Frontal cortex (tissue), 4 donors: ENCODE results near the gene PALM3. TPM values are rescaled to one million over a fixed set of nuclear protein-coding genes. Genes with fewer than 3 reads are reported as not detected.

Experiments used
- DNase-seq, 2 donors: peaks; one replicate each; pipeline ENCODE4 v3.0.0; 2012; ENCODE audit warnings: low spot score in 2 of 2
- FAIRE-seq: peaks from 2 replicates; lab custom pipeline; 2012; peaks lifted over from hg19 to GRCh38; lab: Jason Lieb, UNC
- total RNA-seq: library from RNA; depleted of rRNA; stranded (reverse); fragments of >200 nt; gene quantifications from one replicate; pipeline ENCODE4 v1.2.3, GENCODE V29; 2014
- donor health status: control.
- donor health status: control.
- donor health status: control.

The PALM3 gene
- total RNA-seq, 1 donor from 2014 or later, result 3.3 TPM

DNA sequence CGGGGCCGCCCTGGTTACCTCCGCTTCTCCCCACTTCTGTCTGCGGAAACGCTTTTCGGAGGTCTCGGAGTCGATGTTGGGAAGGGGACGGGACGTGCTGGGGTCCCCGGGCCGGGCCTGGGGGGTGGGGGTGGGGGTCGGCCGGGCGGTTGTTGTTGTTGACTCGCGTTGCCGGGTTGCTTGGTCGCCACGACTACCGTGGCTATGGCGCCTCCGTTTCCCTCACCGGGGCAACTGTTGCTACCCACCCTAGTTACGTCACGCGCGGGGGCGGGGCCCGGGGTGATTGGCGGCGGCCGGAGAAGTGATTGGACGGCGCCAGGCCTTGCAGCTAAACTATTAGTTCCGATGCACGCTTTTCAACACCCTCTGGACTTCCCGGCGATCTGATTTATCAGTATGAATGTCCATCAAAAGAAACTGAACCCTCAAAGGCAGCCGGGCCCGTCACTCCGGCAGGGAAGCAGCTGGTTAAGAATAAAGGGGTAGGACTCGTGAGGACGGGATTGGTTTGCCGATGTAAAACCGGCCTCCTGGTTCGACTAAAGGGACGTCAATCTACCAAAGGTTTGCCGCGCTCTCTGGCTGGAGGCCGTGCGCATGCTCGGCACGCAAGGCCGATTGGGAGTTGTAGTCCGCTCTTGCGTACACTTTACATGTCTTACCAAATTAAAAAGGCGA lies 55.7 kb downstream of the PALM3 start, which contains the start of gene RFX1:
RFX1 (minus strand) TSS at position 236 of the 681 bp plus-strand sequence. CDS start 12,477 bp downstream, outside the sequence.
- DNase-seq (peak; percentile 86 to 95), FAIRE-seq (peak; percentile 89)

DNA sequence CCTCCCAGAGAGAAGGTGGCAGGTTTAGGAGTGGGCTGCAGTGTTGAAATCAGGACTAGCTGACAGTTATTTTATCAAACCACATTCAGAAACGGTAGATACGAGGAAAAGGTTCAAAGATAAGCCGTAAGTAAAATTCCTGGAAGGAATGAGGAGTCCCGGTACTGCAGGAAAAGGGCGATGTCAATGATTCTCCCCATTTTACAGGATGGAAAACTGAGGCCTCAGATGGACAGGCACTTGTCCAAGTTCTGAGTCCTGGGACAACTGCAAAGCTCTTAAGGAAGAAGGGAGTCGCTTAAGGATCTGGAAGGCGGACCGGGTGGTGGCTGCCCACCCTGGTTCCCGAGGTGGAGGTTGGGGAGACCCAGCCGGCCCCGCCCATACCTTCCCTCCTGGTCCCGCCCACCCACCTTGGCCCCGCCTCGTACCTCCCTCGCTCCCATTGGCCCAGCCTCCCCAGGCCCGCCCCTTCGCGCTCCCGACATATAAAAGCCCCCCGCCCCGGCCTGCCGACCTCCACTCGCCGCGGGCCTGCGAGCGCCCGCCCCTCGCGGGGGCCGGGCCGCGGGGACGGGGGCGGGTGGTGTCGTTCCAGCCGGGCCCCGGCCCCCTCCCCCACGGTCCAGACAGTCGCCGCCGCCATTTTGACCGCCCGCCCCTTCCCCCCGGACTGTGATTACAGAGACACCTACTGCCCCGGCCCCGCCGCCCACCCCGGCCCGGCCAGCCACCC lies 56.4 kb downstream of the PALM3 start:
- no peak for FAIRE-seq
- peak in 1 of 2 donors; percentile 73 for DNase-seq

DNA sequence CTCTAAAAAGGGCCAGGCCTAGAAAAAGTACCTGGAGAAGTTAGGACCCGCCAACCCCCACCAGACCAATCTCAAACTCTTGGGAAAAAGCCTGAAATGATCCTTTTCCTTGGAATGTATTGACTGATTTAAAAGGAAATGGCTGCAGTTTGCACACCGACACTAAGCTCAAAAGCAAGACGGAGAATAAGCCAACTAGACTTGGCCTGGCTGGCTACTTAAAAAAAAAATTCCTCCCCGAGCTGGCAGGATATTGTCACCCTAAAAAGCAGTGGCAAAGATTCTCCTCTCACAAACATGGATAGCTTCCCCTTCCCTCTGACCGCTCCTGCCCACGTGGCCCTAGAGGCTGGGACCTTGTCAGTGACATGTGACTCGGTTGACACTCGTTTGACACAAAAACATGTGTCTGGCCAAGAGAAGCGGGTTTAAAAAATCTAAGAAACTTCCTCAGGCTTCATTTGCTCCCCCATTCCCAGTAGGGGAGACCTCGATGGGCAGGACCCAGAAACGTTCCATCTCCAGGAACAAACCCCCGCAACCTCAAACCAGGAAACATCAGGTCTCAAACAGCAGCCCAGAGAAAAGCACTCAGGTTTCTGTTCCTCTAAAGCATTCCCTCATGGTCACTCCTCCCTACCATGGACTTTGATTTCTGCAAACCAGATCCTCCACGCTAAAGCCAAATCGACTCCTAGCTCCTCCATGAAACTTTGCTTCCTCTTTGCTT lies 57.1 kb downstream of the PALM3 start:
- DNase-seq (no peak), FAIRE-seq (no peak)

Other genes with a start within 250 kb of the PALM3 start
- gene NANOS3, start 184.9 kb downstream of the PALM3 start, total RNA-seq, result 3.7 TPM
- 13.0 TPM for gene BRME1, start 156.0 kb downstream of the PALM3 start, total RNA-seq
- 10.2 TPM for gene CC2D1A, start 155.9 kb downstream of the PALM3 start, total RNA-seq
- gene PODNL1, start 123.7 kb downstream of the PALM3 start, total RNA-seq, result 0.41 TPM
- gene DCAF15, start 109.6 kb downstream of the PALM3 start, total RNA-seq, result 13.0 TPM
- 1.2 TPM for gene RFX1, start 55.8 kb downstream of the PALM3 start, total RNA-seq
- not detected for gene RLN3, start 33.9 kb downstream of the PALM3 start, total RNA-seq
- 5.7 TPM for gene IL27RA, start 30.3 kb downstream of the PALM3 start, total RNA-seq
- 0.41 TPM for gene MISP3, start 10.7 kb upstream of the PALM3 start, total RNA-seq
- not detected for gene C19orf67, start 23.7 kb upstream of the PALM3 start, total RNA-seq
- gene SAMD1, start 28.7 kb upstream of the PALM3 start, total RNA-seq, result 43.2 TPM
- 22.0 TPM for gene PRKACA, start 55.7 kb upstream of the PALM3 start, total RNA-seq
- gene ASF1B, start 74.5 kb upstream of the PALM3 start, total RNA-seq, result 1.2 TPM
- gene ADGRL1, start 144.1 kb upstream of the PALM3 start, total RNA-seq, result 41.6 TPM